GM12878 (cell line): ENCODE results near the gene BRME1. TPM values are rescaled to one million over a fixed set of nuclear protein-coding genes. Genes with fewer than 3 reads are reported as not detected.

ENCODE experiments used
- ATAC-seq: fragments of 200-7000 bp; cut with Tn5 transposase; 3 replicates; pipeline ENCODE4 v1.9.1; 2020; ENCODE audit warnings: mild to moderate bottlenecking, moderate library complexity
- BruUV-seq: library from RNA; stranded (reverse); fragments of 400-500 nt; replicated peaks from 2 replicates; lab custom pipeline; 2021; lab: Mats Ljungman, UMichigan
- CTCF ChIA-PET: fragments of 300-600 bp; sonication (Branson Sonifier 250); formaldehyde crosslinking; extraction: SDS; loops from one replicate; lab custom pipeline; 2021; ENCODE audit warnings: inconsistent platforms; lab: Yijun Ruan, JAX
- POLR2A ChIA-PET: fragments of 350-600 bp; formaldehyde crosslinking; extraction: SDS; loops from one replicate; lab custom pipeline; 2021; ENCODE audit warnings: inconsistent platforms; lab: Charles Lee
- RAD21 ChIA-PET: fragments of 300-600 bp; sonication (Branson Sonifier 250); formaldehyde crosslinking; loops from one replicate; lab custom pipeline; 2023; ENCODE audit warnings: antibody characterized with exemption; ENCODE audit not compliant: unreplicated experiment; lab: Charles Lee
- SMC1A ChIA-PET: fragments of 300-600 bp; sonication (Branson Sonifier 250); formaldehyde crosslinking; loops from one replicate; lab custom pipeline; 2023; ENCODE audit not compliant: unreplicated experiment, uncharacterized antibody; lab: Charles Lee
- DNase-seq: peaks from one replicate; pipeline ENCODE4 v3.0.0-alpha.2; 2011; ENCODE audit warnings: low read depth, low spot score
- FAIRE-seq: peaks from 3 replicates; lab custom pipeline; 2011; peaks lifted over from hg19 to GRCh38; lab: Jason Lieb, UNC
- H2AFZ ChIP-seq: 2 replicates; pipeline ENCODE4 v1.6.0; 2011; ENCODE audit warnings: low read depth, low read length, control low read depth; ENCODE audit not compliant: control insufficient read depth
- H3K27ac ChIP-seq: 2 replicates; pipeline ENCODE4 v1.5.1; 2011; ENCODE audit warnings: control low read depth; ENCODE audit not compliant: control insufficient read depth, insufficient read depth
- H3K27me3 ChIP-seq, 2 experiments: replicated peaks in 1 of 2; 2 replicates each; pipeline versions ENCODE4 v1.6.0 to v1.6.1; 2011; ENCODE audit warnings: low read length in 1 of 2; ENCODE audit not compliant: control insufficient read depth in 2 of 2, insufficient read depth in 2 of 2
- H3K36me3 ChIP-seq, 2 experiments: 2 replicates each; pipeline ENCODE4 v1.5.1; 2011; ENCODE audit warnings: low read length in 1 of 2; ENCODE audit not compliant: control insufficient read depth in 2 of 2, insufficient read depth in 2 of 2
- H3K4me1 ChIP-seq: 2 replicates; pipeline ENCODE4 v1.6.1; 2011; ENCODE audit warnings: mild to moderate bottlenecking, low read length, moderate library complexity, mixed read lengths; ENCODE audit not compliant: control insufficient read depth, insufficient read depth
- H3K4me2 ChIP-seq: 2 replicates; pipeline ENCODE4 v1.6.0; 2011; ENCODE audit warnings: control low read depth; ENCODE audit not compliant: control insufficient read depth, insufficient read depth
- H3K4me3 ChIP-seq: fragments of 200-600 bp; sonication (generic); 2 replicates; pipeline ENCODE4 v1.5.1; 2016
- H3K79me2 ChIP-seq: 2 replicates; pipeline ENCODE4 v1.6.0; 2011; ENCODE audit warnings: low read length; ENCODE audit not compliant: control insufficient read depth, insufficient read depth
- H3K9ac ChIP-seq: 2 replicates; pipeline ENCODE4 v1.8.0; 2011; ENCODE audit warnings: low read length, control low read depth, mixed read lengths; ENCODE audit not compliant: control insufficient read depth, insufficient read depth
- H3K9me3 ChIP-seq: replicated peaks from 3 replicates; pipeline ENCODE4 v1.5.1; 2011; ENCODE audit warnings: mild to moderate bottlenecking, low read length; ENCODE audit not compliant: control insufficient read depth, insufficient read depth
- H4K20me1 ChIP-seq: 2 replicates; pipeline ENCODE4 v1.6.0; 2011; ENCODE audit not compliant: control insufficient read depth, insufficient read depth
- BCL3 ChIP-seq: IDR thresholded peaks from 2 replicates; pipeline ENCODE4 v1.6.1; 2011; ENCODE audit warnings: borderline replicate concordance, low read depth, mild to moderate bottlenecking, moderate library complexity, low read length; ENCODE audit not compliant: insufficient read depth, poor library complexity, severe bottlenecking
- FOXM1 ChIP-seq: IDR thresholded peaks from 2 replicates; pipeline ENCODE4 v1.6.1; 2012; ENCODE audit warnings: low read depth, mild to moderate bottlenecking, inconsistent platforms, low read length, moderate library complexity
- HDAC2 ChIP-seq: fragments of 200-600 bp; sonication (generic); IDR thresholded peaks from 2 replicates; pipeline ENCODE4 v1.6.1; 2017
- HDGF ChIP-seq: fragments of 450-650 bp; IDR thresholded peaks from 2 replicates; pipeline ENCODE4 v1.6.1; 2016; ENCODE audit warnings: antibody characterized with exemption
- NR2F1 ChIP-seq: fragments of 450-650 bp; conservative IDR thresholded peaks from 2 replicates; pipeline ENCODE4 v1.6.1; 2017; ENCODE audit warnings: mild to moderate bottlenecking
- SMAD5 ChIP-seq: IDR thresholded peaks from 2 replicates; pipeline ENCODE4 v1.6.1; 2016; ENCODE audit warnings: antibody characterized with exemption, low read depth
- SMARCA5 ChIP-seq: fragments of 450-650 bp; IDR thresholded peaks from 2 replicates; pipeline ENCODE4 v1.6.1; 2017; ENCODE audit warnings: mild to moderate bottlenecking
- SMC3 ChIP-seq: IDR thresholded peaks from 2 replicates; pipeline ENCODE4 v1.6.1; 2011; ENCODE audit warnings: low read length, improper control_type of control experiment, borderline replicate concordance
- ZBTB33 ChIP-seq: fragments of 450-650 bp; IDR thresholded peaks from 2 replicates; pipeline ENCODE4 v1.6.1; 2017; ENCODE audit warnings: mild to moderate bottlenecking
- ZNF207 ChIP-seq: fragments of 450-650 bp; IDR thresholded peaks from 2 replicates; pipeline ENCODE4 v1.6.1; 2014; ENCODE audit warnings: antibody characterized with exemption, mild to moderate bottlenecking, borderline replicate concordance
- WGBS: methylation state at CpG from one replicate; pipeline ENCODE4 v1.1.6; 2016; ENCODE audit warnings: low lambda C conversion rate; ENCODE audit not compliant: insufficient replicate concordance, insufficient coverage; ENCODE audit errors: missing lambda C conversion rate; 5-methylcytosine and 5-hydroxymethylcytosine counted together
- in situ Hi-C: fragments of 300-500 bp; cut with MboI; formaldehyde crosslinking; loops from 9 replicates; pipeline ENCODE4 v1.14.3; 2018; ENCODE audit warnings: mixed read lengths
- intact Hi-C: fragments of 100-400 bp; cut with micrococcal nuclease; formaldehyde crosslinking; loops from one replicate; pipeline ENCODE4 v1.14.2; 2022; ENCODE audit not compliant: unreplicated experiment
- polyA plus RNA-seq, 11 experiments: library from polyadenylated mRNA; depleted of rRNA in 4 of 11; unstranded in 6 of 11; stranded (reverse) in 5 of 11; fragments of >200 nt; fragmentation: Nextera tagmentation in 4 of 11; fragmentation: Illumina TruSeq in 1 of 11; extraction: Ambion mirVana in 4 of 11; extraction: Trizol in 1 of 11; gene quantifications; 1 replicate in 1 of 11; 2 replicates in 10 of 11; pipeline versions ENCODE4 v1.2.1 to v1.2.3, GENCODE V29; 2011 to 2016; ENCODE audit warnings: inconsistent platforms in 2 of 11, missing spikeins in 2 of 11, low read depth in 1 of 11
- total RNA-seq, 4 experiments: library from RNA; depleted of rRNA in 3 of 4; stranded (reverse); fragments of >200 nt in 3 of 4; fragmentation: Illumina TruSeq in 1 of 4; extraction: Trizol in 1 of 4; gene quantifications; 2 replicates each; pipeline versions ENCODE4 v1.2.1 to v1.2.3, GENCODE V29; 2013 to 2021
- TF ChIP-seq, protein P1 (sequence below): fragments of 450-650 bp; IDR thresholded peaks from 2 replicates; pipeline ENCODE4 v1.6.1; 2014; ENCODE audit warnings: mild to moderate bottlenecking
- TF ChIP-seq, protein P2 (sequence below): fragments of 450-650 bp; IDR thresholded peaks from 2 replicates; pipeline ENCODE4 v1.6.1; 2016; ENCODE audit warnings: mild to moderate bottlenecking

Gene BRME1
- total and polyA plus RNA-seq, 10 of the 15 experiments (the other 5 are each of a cell fraction or from before 2014, with no cell fraction given), result 0.07 to 2.2 (median 1.1) TPM; not detected in 1

- WGBS, result 82% methylated on average over 15 of the region's 15 CpGs
- Histone ChIP-seq H3K4me3 (no peak overlapping the region), H3K27ac (no peak overlapping the region), H3K9ac (no peak overlapping the region), H3K27me3 (peaks cover 0 to 1% of the 10 kb centered on the region in 2 experiments; a peak in 2 of 4 replicates), H3K4me2 (0 out of 2 replicates have a peak overlapping the region, but pooled peaks have one; percentile 77), H3K79me2 (no peaks in the 10 kb centered on the region), H3K4me1 (peaks cover under 1% of the 10 kb centered on the region; the same call in 1 of the 2 replicates), H2AFZ (no peak overlapping the region; the same call in 1 of the 2 replicates), H3K36me3 (no peaks in the 10 kb centered on the region), H3K9me3 (no peaks in the 10 kb centered on the region; the same call in 2 of the 3 replicates), H4K20me1 (no peaks in the 10 kb centered on the region)
- FAIRE-seq (peak; percentile 79), ATAC-seq (no peak), DNase-seq (no peak)
- ChIA-PET RAD21 (interaction anchor here (0.9 to 1.7 kb wide), 2 partner anchors 13 to 82 kb away, joined by 3 to 4 read pairs; no protein-coding TSS in a partner anchor), SMC1A (no interaction called here), POLR2A (interaction anchor here (1.0 kb wide), 1 partner anchor 13 kb away, joined by 3 read pairs; no protein-coding TSS in a partner anchor), CTCF (interaction anchor here (0.6 to 1.6 kb wide), 2 partner anchors 82 to 209 kb away, joined by 3 read pairs; no protein-coding TSS in a partner anchor)
- TF ChIP-seq FOXM1, result no peak
- no peak for TF ChIP-seq HDAC2
- TF ChIP-seq, protein P1, sequence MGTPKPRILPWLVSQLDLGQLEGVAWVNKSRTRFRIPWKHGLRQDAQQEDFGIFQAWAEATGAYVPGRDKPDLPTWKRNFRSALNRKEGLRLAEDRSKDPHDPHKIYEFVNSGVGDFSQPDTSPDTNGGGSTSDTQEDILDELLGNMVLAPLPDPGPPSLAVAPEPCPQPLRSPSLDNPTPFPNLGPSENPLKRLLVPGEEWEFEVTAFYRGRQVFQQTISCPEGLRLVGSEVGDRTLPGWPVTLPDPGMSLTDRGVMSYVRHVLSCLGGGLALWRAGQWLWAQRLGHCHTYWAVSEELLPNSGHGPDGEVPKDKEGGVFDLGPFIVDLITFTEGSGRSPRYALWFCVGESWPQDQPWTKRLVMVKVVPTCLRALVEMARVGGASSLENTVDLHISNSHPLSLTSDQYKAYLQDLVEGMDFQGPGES, result no peak
- TF ChIP-seq ZNF207, result no peak
- no peak for TF ChIP-seq SMC3
- TF ChIP-seq, protein P2, sequence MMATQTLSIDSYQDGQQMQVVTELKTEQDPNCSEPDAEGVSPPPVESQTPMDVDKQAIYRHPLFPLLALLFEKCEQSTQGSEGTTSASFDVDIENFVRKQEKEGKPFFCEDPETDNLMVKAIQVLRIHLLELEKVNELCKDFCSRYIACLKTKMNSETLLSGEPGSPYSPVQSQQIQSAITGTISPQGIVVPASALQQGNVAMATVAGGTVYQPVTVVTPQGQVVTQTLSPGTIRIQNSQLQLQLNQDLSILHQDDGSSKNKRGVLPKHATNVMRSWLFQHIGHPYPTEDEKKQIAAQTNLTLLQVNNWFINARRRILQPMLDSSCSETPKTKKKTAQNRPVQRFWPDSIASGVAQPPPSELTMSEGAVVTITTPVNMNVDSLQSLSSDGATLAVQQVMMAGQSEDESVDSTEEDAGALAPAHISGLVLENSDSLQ, result peak; percentile 53; the same call in 1 of the 2 replicates
- TF ChIP-seq HDGF, result 0 out of 2 replicates have a peak, but pooled peaks have one; percentile 46
- TF ChIP-seq ZBTB33, result no peak
- TF ChIP-seq BCL3, result peak; percentile 33
- TF ChIP-seq SMAD5, result no peak
- TF ChIP-seq NR2F1, result no peak
- TF ChIP-seq SMARCA5, result no peak
- in situ Hi-C loops, result no loop called here
- no TSS peak for BruUV-seq
- intact Hi-C loops, result no loop called here
Measured at GRCh38 chr19:13866463-13867046, 39.4 kb downstream of the BRME1 start.
